IPS DF 6.9 (cell line): Measurements from ENCODE around the gene CARD19.
A peak's percentile ranks its signal among the peaks of the same experiment; 100 is the strongest.
"Not testable (repeated sequence)": the region's sequence is repeated elsewhere in the genome, so short reads cannot be mapped to it uniquely, and the experiment has no call there.

ENCODE experiments used
- DNase-seq: peaks from one replicate; pipeline ENCODE4 v3.0.0-alpha.2; 2013; ENCODE audit warnings: low read depth, low spot score
- H3K27ac ChIP-seq: one replicate; pipeline ENCODE4 v1.5.1; 2013; ENCODE audit warnings: low read length, control low read depth
- H3K27me3 ChIP-seq: 2 replicates; pipeline ENCODE4 v1.6.1; 2013; ENCODE audit warnings: mild to moderate bottlenecking, low read length; ENCODE audit not compliant: control insufficient read depth, insufficient read depth
- H3K36me3 ChIP-seq: 2 replicates; pipeline ENCODE4 v1.6.1; 2013; ENCODE audit warnings: low read length; ENCODE audit not compliant: control insufficient read depth, insufficient read depth
- H3K4me1 ChIP-seq: 2 replicates; pipeline ENCODE4 v1.6.1; 2013; ENCODE audit warnings: low read length; ENCODE audit not compliant: control insufficient read depth, insufficient read depth
- H3K4me3 ChIP-seq: 2 replicates; pipeline ENCODE4 v1.5.1; 2013; ENCODE audit warnings: mild to moderate bottlenecking, low read length
- H3K9me3 ChIP-seq: 2 replicates; pipeline ENCODE4 v1.6.1; 2013; ENCODE audit warnings: low read length, inconsistent platforms; ENCODE audit not compliant: control insufficient read depth, insufficient read depth
- WGBS: extraction: QIAGEN DNeasy Blood & Tissue Kit; methylation state at CpG from one replicate; pipeline ENCODE4 v1.1.7; 2013; ENCODE audit warnings: mixed read lengths, missing lambda C conversion rate; ENCODE audit not compliant: insufficient read length, insufficient coverage; 5-methylcytosine and 5-hydroxymethylcytosine counted together

The CARD19 gene

DNA sequence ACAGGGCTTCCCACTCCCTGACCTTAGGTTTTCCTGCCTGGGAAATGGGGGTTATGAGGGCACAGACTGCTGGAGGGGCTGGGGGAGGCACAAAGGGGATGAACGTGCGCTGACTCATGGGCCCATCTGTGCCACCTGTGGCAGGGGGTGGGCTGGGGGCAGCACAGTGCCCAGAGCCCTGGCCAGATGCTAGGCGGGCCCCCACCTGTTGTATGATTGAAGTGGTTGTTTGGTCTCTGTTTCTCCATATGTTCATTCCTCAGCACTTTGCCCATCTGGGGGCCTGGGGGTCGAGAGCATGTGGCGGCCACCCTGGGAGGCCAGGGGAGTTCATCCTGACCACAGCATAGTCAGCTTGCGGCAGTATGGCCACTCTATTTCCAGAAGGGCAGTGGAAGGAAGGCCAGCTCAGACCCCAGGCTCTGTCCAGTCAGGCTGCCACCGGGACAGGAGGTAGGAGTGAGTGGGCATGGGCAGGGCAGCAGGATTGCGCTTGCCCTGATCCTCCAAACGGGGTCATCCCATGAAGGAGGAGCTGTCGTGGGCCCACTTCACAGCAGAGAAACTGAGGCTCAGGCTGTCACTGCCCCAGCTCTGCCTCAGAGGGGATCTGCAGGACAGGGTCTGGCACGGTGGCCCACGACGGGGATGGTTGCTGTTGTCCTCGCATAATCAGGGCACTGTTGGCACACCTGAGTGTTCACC lies 38.9 kb downstream of the CARD19 start:
- peaks cover 8% of the 10 kb centered on the region for H3K4me1 ChIP-seq
- WGBS = no CpG with 5 or more reads among the region's 14 CpGs

DNA sequence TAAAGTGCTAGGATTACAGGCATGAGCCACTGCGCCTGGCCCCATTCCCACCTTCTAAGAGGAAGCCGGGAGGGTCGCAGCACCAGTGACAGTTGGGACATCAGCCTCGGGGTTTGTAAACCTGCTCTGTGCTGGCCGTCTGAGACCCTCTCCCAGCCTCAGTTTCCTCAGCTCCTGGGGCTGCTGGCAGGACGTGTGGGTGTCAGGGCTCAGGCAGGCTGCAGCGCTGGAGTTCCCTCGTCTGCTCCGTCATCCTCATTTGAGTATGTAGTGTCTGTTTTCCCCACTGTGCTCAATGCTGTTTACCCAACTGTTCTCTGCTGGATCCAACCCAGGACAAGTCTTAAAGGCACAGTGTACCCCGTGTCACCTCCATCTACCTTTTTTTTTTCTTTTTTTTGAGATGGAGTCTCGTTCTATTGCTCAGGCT lies 40.0 kb downstream of the CARD19 start:
- no peak overlapping the region for H3K4me3 ChIP-seq

More for the DNA sequence above, 38.9 kb downstream of the CARD19 start:
- Histone ChIP-seq H3K4me3 (peak overlapping the region; percentile 67; the same call in 1 of the 2 replicates), H3K9me3 (no peaks in the 10 kb centered on the region), H3K36me3 (no peaks in the 10 kb centered on the region), H3K27me3 (no peaks in the 10 kb centered on the region), H3K27ac (no peak overlapping the region)
- no peak for DNase-seq

DNA sequence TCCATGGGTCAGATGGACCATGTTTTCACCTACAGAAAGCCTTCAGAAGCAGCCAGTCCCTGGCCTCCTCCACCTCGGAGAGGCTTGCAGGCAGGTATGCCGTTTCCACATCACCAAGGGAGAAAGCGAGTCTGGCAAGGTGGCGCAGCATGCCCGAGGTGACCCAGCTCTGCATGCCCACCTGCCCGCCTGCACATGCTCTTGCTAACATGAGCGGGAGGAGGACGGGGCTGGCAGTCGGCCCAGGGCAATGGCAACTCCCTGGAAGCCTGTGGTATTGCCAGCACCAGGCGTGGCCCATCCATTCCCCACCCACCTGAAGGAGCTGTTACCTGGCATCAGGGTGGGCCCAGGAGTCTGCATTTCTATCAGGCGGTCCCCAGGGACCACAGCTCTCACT lies 41.3 kb downstream of the CARD19 start:
- Histone ChIP-seq H3K4me3 (no peak overlapping the region), H3K9me3 (no peaks in the 10 kb centered on the region), H3K27ac (no peak overlapping the region), H3K36me3 (no peaks in the 10 kb centered on the region), H3K27me3 (no peaks in the 10 kb centered on the region), H3K4me1 (peaks cover 7% of the 10 kb centered on the region)
- no peak for DNase-seq
- no CpG with 5 or more reads among the region's 11 CpGs for WGBS

More for the DNA sequence above, 40.0 kb downstream of the CARD19 start:
- Histone ChIP-seq H3K4me1 (peaks cover 8% of the 10 kb centered on the region), H3K27ac (no peak overlapping the region), H3K9me3 (no peaks in the 10 kb centered on the region), H3K27me3 (no peaks in the 10 kb centered on the region), H3K36me3 (no peaks in the 10 kb centered on the region)
- DNase-seq = no peak
- no CpG with 5 or more reads among the region's 11 CpGs for WGBS

DNA sequence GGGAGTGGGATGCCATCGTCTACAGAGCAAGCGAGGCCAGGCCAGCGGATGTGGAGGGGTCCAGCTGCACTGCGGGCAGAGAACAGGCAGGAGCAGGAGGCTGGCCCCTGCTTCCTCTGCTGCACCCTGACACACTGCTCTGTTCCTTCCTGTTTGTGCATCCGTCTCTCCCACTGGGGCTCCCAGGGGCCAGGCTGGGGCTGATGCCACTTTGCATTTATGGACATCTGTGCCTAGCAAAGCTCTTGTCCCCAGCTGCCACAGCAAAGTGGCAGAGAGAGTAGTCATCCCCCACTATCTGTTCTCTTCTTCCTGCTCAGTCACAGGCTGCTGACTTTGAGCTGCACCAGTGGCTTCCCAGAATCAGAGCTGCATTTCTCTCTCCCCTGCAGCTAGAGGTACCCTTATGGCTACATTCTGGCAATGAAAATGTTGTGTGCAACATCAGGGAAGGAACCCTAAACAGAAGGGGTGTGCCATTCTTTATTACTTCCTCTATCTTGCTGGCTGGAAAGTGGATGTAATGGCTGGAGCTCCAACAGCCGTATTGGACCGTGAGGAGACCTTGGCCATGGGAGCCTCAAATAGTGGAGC lies 42.3 kb downstream of the CARD19 start:
- Histone ChIP-seq H3K27ac (no peak overlapping the region), H3K4me3 (no peak overlapping the region), H3K4me1 (no peaks in the 10 kb centered on the region; the same call in 1 of the 2 replicates), H3K36me3 (no peaks in the 10 kb centered on the region), H3K9me3 (no peaks in the 10 kb centered on the region), H3K27me3 (no peaks in the 10 kb centered on the region)
- DNase-seq = no peak
- no CpG with 5 or more reads among the region's 7 CpGs for whole genome bisulfite sequencing

DNA sequence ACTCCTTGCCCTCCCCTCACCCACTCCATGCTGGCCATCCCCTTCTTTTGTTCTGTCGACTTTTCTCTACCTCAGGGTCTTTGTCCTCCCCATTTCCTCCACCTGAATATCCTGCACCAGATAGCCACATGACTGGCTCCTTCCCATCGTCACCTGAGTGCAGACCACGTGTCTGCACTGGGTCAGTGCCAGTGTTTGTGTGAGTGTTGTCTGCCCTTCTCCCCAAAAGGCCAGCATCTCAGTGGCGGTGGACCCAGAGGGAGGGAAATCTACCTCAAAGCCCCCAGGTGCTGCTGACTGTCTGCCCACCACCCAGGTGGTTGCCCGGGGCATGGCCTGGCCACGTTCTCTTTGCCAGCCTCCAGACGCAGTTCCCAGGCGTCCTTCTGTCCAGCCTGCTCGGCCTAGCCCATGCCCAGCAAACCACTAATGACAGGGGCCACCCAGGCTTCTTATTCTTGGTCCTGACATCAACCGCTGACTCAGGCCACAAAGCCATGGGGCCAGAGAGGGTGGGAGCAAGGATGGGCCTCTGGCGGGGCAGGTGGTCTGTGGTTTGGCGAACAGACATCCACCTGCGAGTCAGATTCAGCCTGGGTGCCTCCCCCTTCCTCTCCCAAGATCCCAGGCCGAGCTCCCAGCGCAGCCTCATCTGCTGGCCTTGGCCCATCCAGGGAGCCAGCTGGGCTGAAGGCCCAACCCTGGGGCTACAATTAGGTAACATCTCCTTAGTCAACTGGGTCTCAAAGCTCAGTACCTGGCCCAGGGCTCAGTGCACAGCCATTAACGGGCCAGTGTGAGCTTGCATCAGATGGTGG lies 43.6 kb downstream of the CARD19 start:
- DNase-seq = no peak
- Histone ChIP-seq H3K4me3 (no peak overlapping the region), H3K36me3 (no peaks in the 10 kb centered on the region), H3K9me3 (no peaks in the 10 kb centered on the region), H3K27ac (no peak overlapping the region), H3K4me1 (peaks cover 6% of the 10 kb centered on the region), H3K27me3 (no peaks in the 10 kb centered on the region)
- WGBS = no CpG with 5 or more reads among the region's 16 CpGs

DNA sequence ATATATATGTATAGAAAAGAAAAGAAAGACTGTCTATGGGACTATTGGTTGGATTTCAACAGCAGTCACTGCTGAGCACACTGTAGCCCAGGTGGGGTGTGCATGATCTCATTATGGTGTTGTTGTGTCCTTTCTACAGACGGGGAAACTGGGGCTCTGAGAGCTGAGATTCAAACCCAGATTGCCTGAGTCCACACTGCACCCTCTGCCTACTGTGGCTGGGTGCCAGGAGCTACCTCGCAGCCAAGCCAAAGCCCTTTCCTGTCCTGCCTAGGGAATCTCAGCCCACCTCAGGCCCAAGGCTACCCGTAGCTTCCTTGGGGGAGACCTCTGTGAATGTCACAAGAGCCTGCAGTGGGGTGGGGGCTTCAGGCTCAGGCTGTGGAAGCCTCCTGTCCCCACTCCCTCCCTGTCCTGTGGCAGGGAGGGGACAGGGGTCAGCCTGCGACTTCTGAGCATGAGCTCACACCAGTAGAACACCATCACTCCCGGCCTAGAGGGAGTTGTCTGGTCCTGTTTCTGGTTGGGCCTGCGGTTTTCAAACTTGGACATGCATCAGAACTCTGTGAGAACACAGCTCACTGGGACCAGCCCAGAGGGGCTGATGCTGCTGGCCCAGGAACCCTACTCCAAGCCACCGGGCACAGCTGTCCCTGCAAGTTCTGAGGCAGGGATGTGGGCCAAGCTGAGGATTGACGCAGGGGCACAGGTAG lies 45.9 kb downstream of the CARD19 start:
- Histone ChIP-seq H3K36me3 (no peaks in the 10 kb centered on the region), H3K27ac (no peak overlapping the region), H3K27me3 (no peaks in the 10 kb centered on the region), H3K4me1 (peaks cover 6% of the 10 kb centered on the region; the same call in 1 of the 2 replicates), H3K4me3 (no peak overlapping the region), H3K9me3 (no peaks in the 10 kb centered on the region)
- no CpG with 5 or more reads among the region's 8 CpGs for WGBS
- DNase-seq = no peak

DNA sequence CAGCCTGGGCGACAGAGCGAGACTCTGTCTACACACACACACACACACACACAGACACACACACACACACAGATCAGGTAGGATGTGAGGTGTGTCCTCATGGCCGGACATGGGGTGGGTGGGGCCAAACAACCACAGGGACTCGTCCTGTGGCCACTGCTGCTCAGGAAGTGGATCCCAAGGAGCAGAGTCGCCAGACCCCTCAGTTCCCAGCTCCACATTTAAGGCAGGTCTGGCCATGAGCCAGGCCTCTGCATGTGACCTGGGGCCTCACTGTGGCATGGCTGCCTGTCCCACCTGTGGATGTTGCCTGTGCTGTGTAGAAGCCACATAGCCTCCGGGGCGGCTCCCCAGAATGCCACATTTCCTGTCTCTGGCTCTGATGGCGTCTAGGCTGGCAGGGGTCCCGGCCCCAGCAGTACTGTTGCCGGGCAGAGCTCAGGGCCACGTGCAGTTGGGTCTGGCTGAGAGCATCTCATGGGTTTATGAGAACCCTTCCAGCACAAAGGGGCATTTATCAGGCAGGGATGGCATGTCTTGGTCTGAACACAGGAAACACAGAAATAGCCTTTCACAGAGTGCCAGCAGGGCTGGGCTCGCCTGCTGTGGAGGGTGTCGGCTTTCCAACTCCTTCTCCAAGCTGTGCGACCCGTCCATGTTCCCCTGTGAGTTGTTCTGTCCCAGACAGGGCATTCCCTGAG lies 48.0 kb downstream of the CARD19 start:
- Histone ChIP-seq H3K27ac (no peak overlapping the region), H3K36me3 (no peaks in the 10 kb centered on the region), H3K4me3 (no peak overlapping the region), H3K9me3 (no peaks in the 10 kb centered on the region), H3K4me1 (peaks cover 6% of the 10 kb centered on the region; the same call in 1 of the 2 replicates), H3K27me3 (no peaks in the 10 kb centered on the region)
- no CpG with 5 or more reads among the region's 15 CpGs for WGBS
- no peak for DNase-seq

DNA sequence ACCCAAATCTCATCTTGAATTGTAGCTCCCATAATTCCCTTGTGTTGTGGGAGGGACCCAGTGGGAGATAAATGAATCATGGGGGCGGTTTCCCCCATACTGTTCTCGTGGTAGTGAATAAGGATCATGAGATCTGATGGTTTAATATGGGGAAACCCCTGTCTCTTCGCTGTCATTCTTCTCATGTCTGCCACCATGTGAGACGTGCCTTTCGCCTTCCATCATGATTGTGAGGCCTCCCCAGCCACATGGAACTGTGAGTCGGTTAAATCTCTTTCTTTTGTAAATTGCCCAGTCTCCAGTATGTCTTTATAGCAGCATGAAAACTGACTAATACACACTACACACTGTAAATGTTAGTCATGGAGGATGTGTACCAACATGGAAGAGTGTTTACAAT lies 50.7 kb downstream of the CARD19 start:
- H3K4me3 ChIP-seq, H3K36me3 ChIP-seq, DNase-seq, H3K4me1 ChIP-seq, H3K27ac ChIP-seq, H3K9me3 ChIP-seq, H3K27me3 ChIP-seq: not testable (repeated sequence)
- no CpG with 5 or more reads among the region's 6 CpGs for WGBS

DNA sequence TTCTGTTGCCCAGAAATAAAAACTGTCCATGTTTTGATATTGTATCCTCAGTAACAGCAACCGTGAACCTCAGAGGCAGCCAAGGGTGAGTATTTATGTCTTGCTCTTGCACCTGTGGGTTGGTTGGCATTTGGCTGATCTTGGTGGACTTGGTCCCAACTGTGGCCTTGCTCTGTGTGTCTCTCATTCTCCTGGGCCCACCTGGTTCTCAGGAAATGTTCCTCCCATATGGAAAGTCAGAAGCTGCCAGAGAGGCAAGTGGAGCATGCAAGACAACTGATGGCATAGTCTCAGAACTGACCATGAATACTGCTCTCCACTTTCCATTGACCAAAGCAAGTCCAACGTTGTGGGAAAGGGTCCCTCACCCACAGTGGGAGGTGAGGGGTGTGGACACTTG lies 51.6 kb downstream of the CARD19 start:
- no peak overlapping the region for H3K27ac ChIP-seq
- no peaks in the 10 kb centered on the region for H3K27me3 ChIP-seq
- no CpG with 5 or more reads among the region's 2 CpGs for WGBS
- no peak for DNase-seq
- H3K4me3 ChIP-seq = no peak overlapping the region
- no peaks in the 10 kb centered on the region for H3K36me3 ChIP-seq
- no peaks in the 10 kb centered on the region for H3K9me3 ChIP-seq
- H3K4me1 ChIP-seq = peaks cover 6% of the 10 kb centered on the region; the same call in 1 of the 2 replicates
